D721Med (cell line): ENCODE results near the gene MAP2K3.

Source experiments
- DNase-seq: peaks from one replicate; pipeline ENCODE4 v3.0.0; 2011; ENCODE audit warnings: low spot score; ENCODE audit not compliant: insufficient read length
- FAIRE-seq: peaks from 2 replicates; lab custom pipeline; 2011; peaks lifted over from hg19 to GRCh38; lab: Jason Lieb, UNC
- TF ChIP-seq, protein P1 (sequence below): IDR thresholded peaks from 2 replicates; pipeline ENCODE4 v1.5.1; 2012; ENCODE audit warnings: mild to moderate bottlenecking, control low read depth; ENCODE audit not compliant: insufficient read depth; ENCODE audit errors: missing control alignments

The MAP2K3 gene

DNA sequence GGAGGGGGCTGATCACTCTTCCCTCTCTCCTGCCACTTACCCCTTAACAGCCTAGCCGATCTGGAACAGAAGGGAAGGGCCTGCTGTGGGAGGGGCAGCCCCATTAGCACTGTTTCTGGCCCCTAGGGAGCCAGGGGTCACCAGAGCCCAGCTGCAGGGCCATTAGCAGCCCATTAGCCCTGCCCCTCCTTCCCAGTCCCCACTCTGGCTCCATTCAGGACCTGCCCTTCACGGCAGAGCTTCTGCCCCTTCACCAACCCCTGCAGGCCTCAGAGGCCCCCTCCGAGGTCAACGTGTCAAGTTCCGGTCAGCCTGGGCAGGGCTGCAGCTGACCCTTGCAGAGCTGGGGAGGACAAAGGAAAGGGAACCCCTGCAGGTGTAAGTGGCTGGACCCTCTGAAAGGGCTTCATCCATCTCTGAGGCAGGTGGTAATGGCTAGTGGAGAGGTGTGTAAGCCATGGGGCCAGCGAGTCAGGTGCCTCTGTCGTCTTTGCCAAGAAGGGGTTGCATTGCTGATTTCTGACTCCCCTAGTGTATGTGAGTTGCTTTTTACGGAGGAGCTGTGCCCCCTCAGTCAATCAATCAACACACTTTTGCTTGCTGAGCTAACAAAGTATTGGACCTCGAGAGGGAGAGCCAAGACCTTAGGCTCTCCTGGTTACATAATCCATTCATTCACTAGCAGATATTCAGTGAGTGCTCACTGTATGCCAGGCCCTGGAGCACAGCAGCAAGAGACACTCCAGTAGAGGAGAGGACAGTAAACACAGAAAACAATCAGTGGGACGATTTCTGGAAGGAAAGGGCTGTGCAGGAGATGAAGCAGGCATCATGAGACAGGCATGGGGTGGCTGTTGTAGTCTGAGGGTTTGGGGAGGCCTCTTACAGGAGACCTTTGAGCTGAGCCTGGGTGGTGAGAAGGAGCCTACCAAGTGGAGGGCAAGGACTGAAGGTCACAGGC, 73.5 kb downstream of the MAP2K3 start:
- TF ChIP-seq, protein P1, sequence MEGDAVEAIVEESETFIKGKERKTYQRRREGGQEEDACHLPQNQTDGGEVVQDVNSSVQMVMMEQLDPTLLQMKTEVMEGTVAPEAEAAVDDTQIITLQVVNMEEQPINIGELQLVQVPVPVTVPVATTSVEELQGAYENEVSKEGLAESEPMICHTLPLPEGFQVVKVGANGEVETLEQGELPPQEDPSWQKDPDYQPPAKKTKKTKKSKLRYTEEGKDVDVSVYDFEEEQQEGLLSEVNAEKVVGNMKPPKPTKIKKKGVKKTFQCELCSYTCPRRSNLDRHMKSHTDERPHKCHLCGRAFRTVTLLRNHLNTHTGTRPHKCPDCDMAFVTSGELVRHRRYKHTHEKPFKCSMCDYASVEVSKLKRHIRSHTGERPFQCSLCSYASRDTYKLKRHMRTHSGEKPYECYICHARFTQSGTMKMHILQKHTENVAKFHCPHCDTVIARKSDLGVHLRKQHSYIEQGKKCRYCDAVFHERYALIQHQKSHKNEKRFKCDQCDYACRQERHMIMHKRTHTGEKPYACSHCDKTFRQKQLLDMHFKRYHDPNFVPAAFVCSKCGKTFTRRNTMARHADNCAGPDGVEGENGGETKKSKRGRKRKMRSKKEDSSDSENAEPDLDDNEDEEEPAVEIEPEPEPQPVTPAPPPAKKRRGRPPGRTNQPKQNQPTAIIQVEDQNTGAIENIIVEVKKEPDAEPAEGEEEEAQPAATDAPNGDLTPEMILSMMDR = no peak
- FAIRE-seq (no peak), DNase-seq (no peak)

DNA sequence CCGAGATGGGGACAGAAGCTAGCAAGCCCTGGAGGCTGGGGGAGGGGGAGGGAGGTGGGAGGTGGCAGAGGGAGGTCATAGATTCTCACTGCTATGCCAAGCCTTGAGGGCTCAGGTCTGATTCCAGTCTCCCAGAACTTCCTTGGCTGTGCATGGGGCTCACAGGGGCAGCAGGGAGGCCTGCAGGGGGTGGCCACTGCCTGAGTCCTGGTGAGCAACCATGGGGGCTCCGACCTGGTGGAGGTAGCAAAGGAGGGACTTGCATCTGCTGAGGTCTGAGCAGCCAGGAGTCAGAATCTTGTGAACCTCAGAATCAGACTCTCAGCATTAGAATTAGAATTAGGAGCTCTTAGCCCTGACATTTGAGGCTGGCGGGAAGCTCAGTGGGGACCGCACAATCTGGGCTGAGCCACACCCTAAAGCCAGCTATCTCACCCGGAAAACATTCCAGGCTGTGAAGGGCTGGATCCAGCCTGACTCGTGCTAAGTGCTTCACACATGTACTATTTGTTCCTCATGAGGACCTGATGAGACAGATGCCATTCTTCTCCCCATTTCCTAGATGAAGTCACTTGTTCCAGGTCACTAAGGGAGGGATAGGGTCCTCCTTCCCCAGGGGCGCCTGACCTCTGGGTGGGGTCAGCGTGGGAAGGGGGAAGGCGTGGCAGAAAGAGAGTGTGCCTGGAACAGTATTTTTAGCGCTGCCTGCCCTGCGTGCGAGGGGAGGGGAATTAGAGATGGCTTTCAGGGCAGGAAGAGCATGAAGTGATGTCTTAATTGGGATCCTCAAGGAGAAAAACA, 74.4 kb downstream of the MAP2K3 start:
- DNase-seq (no peak), FAIRE-seq (no peak)
- TF ChIP-seq, protein P1 = no peak

DNA sequence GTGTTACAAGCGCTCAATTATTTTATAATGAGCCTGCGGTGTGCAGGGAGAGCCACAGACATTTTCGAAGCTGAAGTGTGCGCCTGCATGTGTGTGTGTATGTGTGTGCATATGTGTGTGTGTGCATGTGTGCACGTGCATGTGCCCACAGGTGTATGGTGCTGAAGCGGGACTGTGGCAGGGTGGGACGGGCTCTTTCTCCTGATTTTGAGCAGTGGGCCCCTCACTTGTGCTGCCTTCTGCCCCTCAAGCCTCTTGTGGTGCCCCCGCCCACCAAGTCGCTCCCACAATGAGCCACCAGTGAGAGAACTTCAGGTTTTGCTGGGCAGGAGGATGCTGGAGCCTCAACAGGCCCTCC, 75.0 kb downstream of the MAP2K3 start:
- FAIRE-seq (no peak), DNase-seq (no peak)
- TF ChIP-seq, protein P1 = no peak

DNA sequence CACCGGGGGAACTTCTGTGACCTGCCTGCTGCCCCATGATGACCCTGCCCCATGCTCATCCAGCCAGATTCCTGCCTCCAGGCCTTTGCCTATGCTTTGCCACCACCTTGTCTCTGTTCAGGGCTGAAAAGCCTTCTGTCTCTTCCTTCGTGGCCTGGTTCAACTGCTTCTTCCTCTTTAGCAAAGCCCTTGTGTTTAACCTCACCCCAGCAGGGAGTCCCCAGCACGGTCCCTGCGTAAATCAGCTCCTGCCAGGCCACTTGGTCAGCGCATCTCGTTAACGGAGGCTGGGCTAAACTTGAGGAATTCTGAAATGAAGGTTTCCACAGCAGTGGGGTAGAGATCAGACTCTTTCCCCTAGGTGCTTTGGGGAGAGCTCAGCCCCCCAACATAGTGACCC, 75.5 kb downstream of the MAP2K3 start:
- DNase-seq (no peak), FAIRE-seq (no peak)
- TF ChIP-seq, protein P1 = no peak

DNA sequence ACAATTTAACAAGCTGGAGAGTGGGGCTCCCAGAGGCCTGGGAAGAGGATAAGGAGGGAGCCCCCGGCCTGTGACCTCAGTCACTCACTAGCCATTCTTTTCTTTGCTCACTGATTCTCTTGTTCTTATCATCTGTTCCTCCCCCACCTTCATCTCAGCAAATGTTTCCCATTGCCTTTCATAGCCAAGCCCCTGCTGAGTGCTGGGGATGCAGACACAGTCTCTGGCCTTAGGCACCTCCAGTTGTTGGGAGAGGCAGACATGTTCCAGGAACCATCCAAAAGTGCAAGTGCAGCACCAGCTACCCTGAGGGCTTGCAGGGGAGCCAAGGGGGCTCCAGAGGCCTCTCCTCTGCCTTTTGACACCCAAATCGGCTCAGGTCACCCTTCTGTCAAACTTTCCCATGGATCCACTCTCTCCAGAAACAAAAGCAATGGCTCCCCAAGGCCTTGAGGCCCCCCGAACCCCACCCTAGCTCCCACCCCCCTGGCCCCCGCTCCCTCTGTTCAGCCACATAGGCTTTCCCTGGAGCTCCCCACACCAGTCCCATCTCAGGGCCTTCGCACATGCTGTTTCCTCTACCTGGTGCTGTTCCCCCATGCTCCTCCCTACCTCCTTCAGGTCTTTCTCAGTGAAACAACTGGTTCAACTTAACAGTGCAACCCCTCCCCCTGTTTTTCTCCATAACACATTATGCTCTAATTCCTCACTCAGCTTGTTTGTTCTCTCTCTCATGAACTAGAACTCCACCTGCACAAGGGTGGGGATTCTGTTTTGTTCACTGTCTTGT, 76.7 kb downstream of the MAP2K3 start:
- FAIRE-seq (no peak), DNase-seq (no peak)
- TF ChIP-seq, protein P1 = no peak

DNA sequence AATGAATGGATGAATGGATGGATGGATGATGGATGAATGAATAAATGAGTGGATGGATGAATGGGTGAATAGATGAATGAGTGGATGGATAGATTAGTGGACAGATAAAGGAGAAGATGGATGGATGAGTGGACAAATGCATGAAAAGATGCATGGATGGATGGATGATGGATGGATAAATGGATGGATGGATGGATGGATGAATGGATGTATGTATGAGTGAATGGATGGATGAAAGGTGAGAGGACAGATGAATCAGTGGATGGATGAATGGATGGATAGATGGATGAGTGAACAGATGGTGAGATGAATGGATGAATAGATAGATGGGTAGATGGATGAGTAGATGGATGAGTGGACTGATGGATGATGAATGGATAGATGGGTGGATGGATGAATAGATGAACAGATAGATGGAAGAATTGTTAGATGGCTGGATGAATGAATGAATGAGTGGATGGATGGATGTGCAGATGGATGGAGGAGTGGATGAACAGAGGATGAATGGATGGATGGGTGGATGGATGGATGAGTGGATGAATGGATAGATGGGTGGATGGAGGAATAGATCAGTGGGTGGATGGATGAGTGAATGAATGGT, 77.9 kb downstream of the MAP2K3 start:
- FAIRE-seq (no peak), DNase-seq (no peak)
- TF ChIP-seq, protein P1 = no peak
